COR-L47 (cell line): ENCODE data around the gene FCHO1.
"Not testable (repeated sequence)": the region's sequence is repeated elsewhere in the genome, so short reads cannot be mapped to it uniquely, and the experiment has no call there.

ENCODE experiments used
- DNase-seq: peaks from one replicate; lab custom pipeline; 2025; lab: John Stamatoyannopoulos, UW

The FCHO1 gene

GRCh38 chr19:17765069-17765618 lies 13.9 kb downstream of the FCHO1 start:
- no peak for DNase-seq

- peak; percentile 84 for DNase-seq
Measured at GRCh38 chr19:17766543-17767131, 15.4 kb downstream of the FCHO1 start.

GRCh38 chr19:17767559-17767958 lies 16.3 kb downstream of the FCHO1 start:
- DNase-seq: no peak

GRCh38 chr19:17770613-17771012 lies 19.3 kb downstream of the FCHO1 start:
- DNase-seq: no peak

GRCh38 chr19:17772172-17772571 lies 20.9 kb downstream of the FCHO1 start:
- no peak for DNase-seq

- DNase-seq: no peak
Measured at GRCh38 chr19:17775245-17775927, 24.1 kb downstream of the FCHO1 start.

- DNase-seq: no peak
Measured at GRCh38 chr19:17775991-17776803, 24.9 kb downstream of the FCHO1 start.

- DNase-seq: not testable (repeated sequence)
Measured at GRCh38 chr19:17777840-17778239, 26.6 kb downstream of the FCHO1 start.

GRCh38 chr19:17778251-17778967 lies 27.1 kb downstream of the FCHO1 start:
- no peak for DNase-seq

- DNase-seq: no peak
Measured at GRCh38 chr19:17778968-17779929, 28.0 kb downstream of the FCHO1 start.

- DNase-seq: no peak
Measured at GRCh38 chr19:17780781-17781180, 29.5 kb downstream of the FCHO1 start.

- not testable (repeated sequence) for DNase-seq
Measured at GRCh38 chr19:17783721-17784120, 32.4 kb downstream of the FCHO1 start.

GRCh38 chr19:17784201-17785008 lies 33.1 kb downstream of the FCHO1 start:
- peak; percentile 31 for DNase-seq

- DNase-seq: no peak
Measured at GRCh38 chr19:17787274-17787913, 36.1 kb downstream of the FCHO1 start.

GRCh38 chr19:17788632-17789031 lies 37.4 kb downstream of the FCHO1 start:
- DNase-seq: no peak

- DNase-seq: no peak
Measured at GRCh38 chr19:17790059-17790780, 38.9 kb downstream of the FCHO1 start.

GRCh38 chr19:17794412-17794730 lies 43.1 kb downstream of the FCHO1 start:
- DNase-seq: no peak

GRCh38 chr19:17794731-17795494 lies 43.6 kb downstream of the FCHO1 start, which contains the start of gene B3GNT3:
Gene B3GNT3, plus strand, starts transcription at chr19:17795138. Its CDS starts 12,670 bp downstream, at chr19:17807808.
- peak; percentile 63 for DNase-seq
